Osteocyte (in vitro differentiated cells): Measurements from ENCODE around the gene BEX3. TPM values are rescaled to one million over a fixed set of nuclear protein-coding genes. Genes with fewer than 3 reads are reported as not detected.

Source experiments
- DNase-seq: peaks from one replicate; pipeline ENCODE4 v3.0.0; 2021; ENCODE audit warnings: mixed read lengths; ENCODE audit not compliant: unreplicated experiment; ENCODE audit errors: extremely low spot score
- H3K27ac Mint-ChIP-seq: one replicate; pipeline ENCODE4 v1.8.0; 2021; ENCODE audit warnings: mild to moderate bottlenecking, mixed read lengths; ENCODE audit not compliant: unreplicated experiment
- H3K27me3 Mint-ChIP-seq: one replicate; pipeline ENCODE4 v1.8.0; 2021; ENCODE audit warnings: mixed read lengths; ENCODE audit not compliant: unreplicated experiment
- H3K36me3 Mint-ChIP-seq: one replicate; pipeline ENCODE4 v1.8.0; 2021; ENCODE audit warnings: mixed read lengths; ENCODE audit not compliant: unreplicated experiment
- H3K4me1 Mint-ChIP-seq: one replicate; pipeline ENCODE4 v1.8.0; 2021; ENCODE audit warnings: mixed read lengths; ENCODE audit not compliant: unreplicated experiment
- H3K4me3 Mint-ChIP-seq: one replicate; pipeline ENCODE4 v1.8.0; 2021; ENCODE audit warnings: mild to moderate bottlenecking, moderate library complexity, mixed read lengths; ENCODE audit not compliant: unreplicated experiment
- H3K9me3 Mint-ChIP-seq: one replicate; pipeline ENCODE4 v1.8.0; 2021; ENCODE audit warnings: mixed read lengths; ENCODE audit not compliant: unreplicated experiment
- CTCF ChIP-seq: fragments of 200-600 bp; sonication (generic); IDR thresholded peaks from 2 replicates; pipeline ENCODE4 v1.5.0; 2021; ENCODE audit warnings: antibody characterized with exemption, mild to moderate bottlenecking, moderate library complexity
- total RNA-seq: library from RNA; stranded (reverse); gene quantifications from 2 replicates; pipeline ENCODE4 v1.2.1, GENCODE V29; 2021

BEX3 gene
- total RNA-seq, 1 donor from 2014 or later: 224 TPM

GRCh38 chrX:103360092-103360491, 16.2 kb upstream of the BEX3 start:
- Mint-ChIP-seq H3K4me1 (peaks cover 28% of the 10 kb centered on the region), H3K36me3 (peaks cover 7% of the 10 kb centered on the region), H3K27ac (no peak overlapping the region), H3K4me3 (no peak overlapping the region), H3K27me3 (no peaks in the 10 kb centered on the region), H3K9me3 (peaks cover 3% of the 10 kb centered on the region)
- no peak for DNase-seq
- no peak for TF ChIP-seq CTCF

DNA sequence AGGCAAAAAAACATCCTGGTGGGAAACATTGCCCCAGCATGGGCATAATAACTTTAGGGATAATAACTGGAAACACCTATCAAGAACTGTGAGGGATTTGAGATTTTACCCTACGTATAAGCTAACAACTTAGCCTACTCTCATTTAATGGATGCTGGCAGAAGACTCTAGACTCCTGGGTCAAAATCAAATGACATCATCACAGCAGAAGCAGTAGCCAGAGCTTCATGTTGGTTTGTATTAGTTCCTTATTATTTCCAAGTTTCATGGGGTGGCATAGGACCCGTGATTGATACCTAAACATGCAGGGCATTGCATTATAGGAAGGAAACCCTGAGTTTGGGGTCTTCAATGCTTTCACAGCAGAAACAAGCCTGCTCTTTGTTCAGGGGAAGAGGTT, 15.4 kb upstream of the BEX3 start:
- H3K4me3 Mint-ChIP-seq: no peak overlapping the region
- H3K4me1 Mint-ChIP-seq: peaks cover 23% of the 10 kb centered on the region
- no peak for TF ChIP-seq CTCF
- peaks cover 3% of the 10 kb centered on the region for H3K9me3 Mint-ChIP-seq
- H3K36me3 Mint-ChIP-seq: peaks cover 7% of the 10 kb centered on the region
- H3K27ac Mint-ChIP-seq: no peak overlapping the region
- no peaks in the 10 kb centered on the region for H3K27me3 Mint-ChIP-seq
- DNase-seq: no peak

DNA sequence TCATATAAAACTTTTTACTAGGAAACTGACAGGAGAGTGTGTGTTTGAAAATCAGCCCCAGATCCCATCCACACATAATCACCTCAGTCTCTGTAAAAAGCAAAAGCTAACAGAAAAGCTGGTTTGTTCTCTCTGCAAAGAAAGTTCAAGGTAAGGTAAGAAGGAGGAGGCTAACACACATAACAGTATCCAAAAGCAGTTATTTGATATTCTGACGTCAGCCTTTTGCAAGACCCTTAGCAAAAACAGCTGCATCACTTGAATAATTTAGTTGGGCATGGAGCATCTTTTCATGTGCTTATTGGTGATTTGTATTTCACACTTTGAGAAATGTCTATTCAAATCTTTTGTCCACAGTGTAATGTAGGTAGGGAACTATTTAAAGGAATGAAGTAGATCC, 14.5 kb upstream of the BEX3 start:
- H3K4me3 Mint-ChIP-seq: no peak overlapping the region
- H3K27me3 Mint-ChIP-seq: no peaks in the 10 kb centered on the region
- H3K36me3 Mint-ChIP-seq: peaks cover 7% of the 10 kb centered on the region
- TF ChIP-seq CTCF: no peak
- no peak for DNase-seq
- H3K4me1 Mint-ChIP-seq: peaks cover 21% of the 10 kb centered on the region
- no peak overlapping the region for H3K27ac Mint-ChIP-seq
- H3K9me3 Mint-ChIP-seq: peaks cover 6% of the 10 kb centered on the region

DNA sequence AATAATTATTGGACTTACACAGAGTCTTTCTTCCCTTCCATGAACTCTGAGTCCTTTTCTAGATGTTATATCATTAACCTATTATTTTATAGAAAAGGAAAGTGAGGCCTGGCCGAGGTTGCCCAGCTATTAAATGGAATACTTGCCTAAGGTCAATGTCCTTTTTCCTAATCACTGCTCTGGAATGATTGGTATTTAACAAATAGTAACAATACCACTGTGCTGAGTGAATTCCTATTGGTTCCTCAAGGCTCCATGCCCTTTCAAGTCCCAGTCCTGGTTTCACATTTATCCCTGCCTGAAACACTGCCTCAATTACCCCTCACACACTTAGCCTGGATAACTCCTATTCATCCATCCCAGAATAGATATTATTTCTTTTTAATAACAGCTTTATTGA, 13.9 kb upstream of the BEX3 start:
- Mint-ChIP-seq H3K36me3 (peaks cover 6% of the 10 kb centered on the region), H3K9me3 (peaks cover 8% of the 10 kb centered on the region), H3K4me1 (peaks cover 24% of the 10 kb centered on the region), H3K27ac (peak overlapping the region; percentile 2), H3K4me3 (no peak overlapping the region), H3K27me3 (no peaks in the 10 kb centered on the region)
- no peak for DNase-seq
- TF ChIP-seq CTCF: no peak

DNA sequence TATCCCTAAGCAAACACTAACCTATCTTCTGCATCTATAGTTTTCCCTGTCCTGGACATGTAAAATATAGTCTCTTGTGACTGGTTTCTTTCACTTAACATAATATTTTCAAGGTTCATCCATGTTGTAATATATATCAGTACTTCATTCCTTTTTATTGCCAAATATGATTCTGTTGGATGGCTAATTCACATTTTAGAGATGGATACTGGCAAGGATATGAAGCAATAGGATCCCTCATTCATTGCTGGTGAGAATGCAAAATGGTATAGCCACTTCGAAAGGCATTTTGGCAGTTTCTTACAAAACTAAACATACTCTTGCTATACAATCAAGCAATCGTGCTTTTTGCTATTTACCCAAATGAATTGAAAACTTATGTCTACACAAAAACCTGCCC, 13.3 kb upstream of the BEX3 start:
- H3K9me3 Mint-ChIP-seq: peaks cover 8% of the 10 kb centered on the region
- no peaks in the 10 kb centered on the region for H3K27me3 Mint-ChIP-seq
- peaks cover 3% of the 10 kb centered on the region for H3K36me3 Mint-ChIP-seq
- peaks cover 25% of the 10 kb centered on the region for H3K4me1 Mint-ChIP-seq
- no peak for DNase-seq
- no peak overlapping the region for H3K4me3 Mint-ChIP-seq
- no peak overlapping the region for H3K27ac Mint-ChIP-seq
- no peak for TF ChIP-seq CTCF
